Neuronal stem cell (in vitro differentiated cells): ENCODE measurements around the gene BICD1.

Source experiments
- DNase-seq: peaks from one replicate; pipeline ENCODE4 v3.0.0-alpha.2; 2013; ENCODE audit warnings: low spot score
- H2AFZ ChIP-seq: one replicate; pipeline ENCODE4 v1.6.1; 2013; ENCODE audit warnings: mild to moderate bottlenecking, low read length, inconsistent platforms
- H2AK5ac ChIP-seq: 2 replicates; pipeline ENCODE4 v1.6.1; 2013; ENCODE audit warnings: low read depth, mild to moderate bottlenecking, inconsistent platforms, low read length, moderate library complexity, mixed read lengths
- H2BK120ac ChIP-seq: 2 replicates; pipeline ENCODE4 v1.6.1; 2013; ENCODE audit warnings: low read depth, mild to moderate bottlenecking, inconsistent platforms, low read length, moderate library complexity, mixed read lengths
- H2BK12ac ChIP-seq: one replicate; pipeline ENCODE4 v1.6.1; 2013; ENCODE audit warnings: low read length, inconsistent platforms
- H2BK15ac ChIP-seq: 2 replicates; pipeline ENCODE4 v1.6.1; 2013; ENCODE audit warnings: mild to moderate bottlenecking, low read length, inconsistent platforms, mixed read lengths
- H2BK5ac ChIP-seq: one replicate; pipeline ENCODE4 v1.6.1; 2013; ENCODE audit warnings: inconsistent platforms, mild to moderate bottlenecking, low read length, moderate library complexity
- H3K14ac ChIP-seq: one replicate; pipeline ENCODE4 v1.6.1; 2013; ENCODE audit warnings: low read length, inconsistent platforms
- H3K18ac ChIP-seq: 2 replicates; pipeline ENCODE4 v1.6.1; 2013; ENCODE audit warnings: low read length, inconsistent platforms
- H3K23ac ChIP-seq: 2 replicates; pipeline ENCODE4 v1.6.1; 2013; ENCODE audit warnings: low read depth, mild to moderate bottlenecking, mixed read lengths, low read length, inconsistent platforms; ENCODE audit not compliant: poor library complexity
- H3K27ac ChIP-seq: replicated peaks from 3 replicates; pipeline ENCODE4 v1.5.1; 2013; ENCODE audit warnings: low read length, inconsistent platforms
- H3K27me3 ChIP-seq, 3 experiments: 2 replicates each; pipeline ENCODE4 v1.6.1; 2013; ENCODE audit warnings: low read length in 3 of 3, mild to moderate bottlenecking in 2 of 3, inconsistent platforms in 1 of 3, low read depth in 1 of 3, mixed read lengths in 1 of 3, moderate library complexity in 1 of 3; ENCODE audit not compliant: control insufficient read depth in 3 of 3, insufficient read depth in 3 of 3
- H3K36me3 ChIP-seq, 2 donors: replicated peaks in 1 of 2; 2 replicates each; pipeline ENCODE4 v1.6.1; 2013; ENCODE audit warnings: low read length in 2 of 2; ENCODE audit not compliant: control insufficient read depth in 2 of 2, insufficient read depth in 2 of 2
- H3K4ac ChIP-seq: 2 replicates; pipeline ENCODE4 v1.6.1; 2013; ENCODE audit warnings: inconsistent platforms, mild to moderate bottlenecking, low read length, moderate library complexity
- H3K4me1 ChIP-seq, 2 donors: 1 replicate in 1 of 2; 2 replicates in 1 of 2; pipeline ENCODE4 v1.6.1; 2013; ENCODE audit warnings: low read length in 2 of 2, low read depth in 1 of 2; ENCODE audit not compliant: control insufficient read depth in 2 of 2, insufficient read depth in 1 of 2
- H3K4me2 ChIP-seq: one replicate; pipeline ENCODE4 v1.6.1; 2013; ENCODE audit warnings: mild to moderate bottlenecking, low read length, inconsistent platforms; ENCODE audit not compliant: insufficient read depth, poor library complexity, severe bottlenecking
- H3K4me3 ChIP-seq, 2 donors: 2 replicates each; pipeline ENCODE4 v1.5.1; 2013; ENCODE audit warnings: low read length in 2 of 2, mild to moderate bottlenecking in 2 of 2, inconsistent platforms in 1 of 2, moderate library complexity in 1 of 2
- H3K79me1 ChIP-seq: one replicate; pipeline ENCODE4 v1.6.1; 2013; ENCODE audit warnings: low read depth, mild to moderate bottlenecking, inconsistent platforms, low read length, moderate library complexity
- H3K9ac ChIP-seq: one replicate; pipeline ENCODE4 v1.6.1; 2013; ENCODE audit warnings: mild to moderate bottlenecking, low read depth, low read length, inconsistent platforms; ENCODE audit not compliant: poor library complexity
- H3K9me3 ChIP-seq, 2 donors: replicated peaks in 1 of 2; 2 replicates each; pipeline versions ENCODE3 to v1.6.1; 2013; ENCODE audit warnings: low read length in 2 of 2, mild to moderate bottlenecking in 2 of 2, inconsistent platforms in 1 of 2, low read depth in 1 of 2, mixed read lengths in 1 of 2, moderate library complexity in 1 of 2; ENCODE audit not compliant: control insufficient read depth in 2 of 2, insufficient read depth in 1 of 2
- H4K8ac ChIP-seq: one replicate; pipeline ENCODE4 v1.6.1; 2013; ENCODE audit warnings: low read depth, mild to moderate bottlenecking, inconsistent platforms, low read length, moderate library complexity
- H4K91ac ChIP-seq: one replicate; pipeline ENCODE4 v1.6.1; 2013; ENCODE audit warnings: low read length, low read depth, mild to moderate bottlenecking, inconsistent platforms; ENCODE audit not compliant: poor library complexity
- WGBS, 2 donors: extraction: QIAGEN DNeasy Blood & Tissue Kit; methylation state at CpG; one replicate each; pipeline ENCODE4 v1.1.7; 2013; ENCODE audit warnings: missing lambda C conversion rate in 2 of 2, mixed read lengths in 1 of 2; ENCODE audit not compliant: insufficient read length in 2 of 2, insufficient replicate concordance in 1 of 2; ENCODE audit errors: extremely low coverage in 2 of 2; 5-methylcytosine and 5-hydroxymethylcytosine counted together

The BICD1 gene

DNA sequence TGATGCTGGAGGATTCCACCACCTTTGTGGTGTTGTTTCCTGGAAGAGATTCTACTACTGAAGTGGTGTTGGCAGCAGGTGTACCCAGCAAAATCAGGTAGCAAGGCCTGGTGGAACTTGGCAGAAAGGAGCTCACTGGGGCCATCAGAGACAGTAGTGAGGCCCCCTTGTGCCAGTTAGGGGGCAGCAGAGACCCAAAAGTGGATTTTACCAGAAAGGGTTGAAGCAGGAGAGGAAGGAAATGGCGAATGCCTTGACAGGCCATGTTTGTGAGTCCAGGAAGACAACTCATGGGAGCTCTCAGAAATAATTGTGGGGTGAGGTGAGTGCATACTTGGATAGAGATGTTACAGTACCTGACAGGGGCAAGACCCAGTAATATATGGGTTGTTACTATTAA is 155.0 kb downstream of the BICD1 start:
- no peak overlapping the region for H2AK5ac ChIP-seq
- no peak overlapping the region for H2AFZ ChIP-seq
- no peaks in the 10 kb centered on the region for H3K9me3 ChIP-seq
- no peak overlapping the region for H3K14ac ChIP-seq
- no peak overlapping the region for H3K9ac ChIP-seq
- H2BK5ac ChIP-seq: no peak overlapping the region
- no peak overlapping the region for H3K4me2 ChIP-seq
- no peaks in the 10 kb centered on the region for H3K27me3 ChIP-seq
- no peak overlapping the region for H3K18ac ChIP-seq
- no peak overlapping the region for H4K8ac ChIP-seq
- no peak overlapping the region for H2BK12ac ChIP-seq
- H2BK15ac ChIP-seq: no peak overlapping the region
- no peaks in the 10 kb centered on the region for H3K79me1 ChIP-seq
- H4K91ac ChIP-seq: no peak overlapping the region
- no peak overlapping the region for H3K27ac ChIP-seq
- DNase-seq: no peak
- no peak overlapping the region for H3K4ac ChIP-seq
- H3K4me3 ChIP-seq: no peak overlapping the region
- WGBS, 2 donors: no CpG with 5 or more reads among the region's 1 CpG
- no peaks in the 10 kb centered on the region for H3K4me1 ChIP-seq
- H2BK120ac ChIP-seq: no peak overlapping the region
- no peak overlapping the region for H3K23ac ChIP-seq
- H3K36me3 ChIP-seq: no peaks in the 10 kb centered on the region

DNA sequence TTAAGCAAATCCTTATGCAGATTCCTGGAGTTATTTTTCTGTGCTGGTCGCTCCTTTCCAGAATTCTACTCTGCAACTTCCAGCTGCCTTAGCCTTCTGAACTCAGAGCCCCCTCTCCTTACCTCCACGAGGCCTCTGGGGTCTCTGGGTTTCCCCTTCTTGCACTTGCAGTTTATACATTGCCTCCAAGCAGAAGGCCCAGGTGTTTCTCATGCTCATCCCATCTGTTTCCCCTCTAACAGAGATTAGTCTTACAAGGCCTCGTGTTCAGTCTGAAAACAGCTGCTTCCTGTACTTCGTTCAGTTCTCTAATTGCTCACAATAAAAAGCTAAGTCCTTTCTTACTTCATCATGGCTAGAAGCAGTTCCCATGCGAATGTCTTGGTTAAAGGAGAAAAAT is 158.3 kb downstream of the BICD1 start:
- Histone ChIP-seq H3K18ac (no peak overlapping the region), H4K8ac (no peak overlapping the region), H3K27ac (no peak overlapping the region), H2AK5ac (no peak overlapping the region), H3K4me1 (no peaks in the 10 kb centered on the region), H3K9ac (no peak overlapping the region), H3K79me1 (no peaks in the 10 kb centered on the region), H3K4me2 (no peak overlapping the region), H3K4ac (no peak overlapping the region), H3K27me3 (no peaks in the 10 kb centered on the region), H2BK15ac (no peak overlapping the region), H3K36me3 (no peaks in the 10 kb centered on the region), H3K23ac (no peak overlapping the region), H3K4me3 (no peak overlapping the region), H3K9me3 (no peaks in the 10 kb centered on the region), H4K91ac (no peak overlapping the region), H2AFZ (no peak overlapping the region), H2BK12ac (no peak overlapping the region), H3K14ac (no peak overlapping the region), H2BK5ac (no peak overlapping the region), H2BK120ac (no peak overlapping the region)
- DNase-seq: no peak
- no CpG with 5 or more reads among the region's 5 CpGs for WGBS, 2 donors

DNA sequence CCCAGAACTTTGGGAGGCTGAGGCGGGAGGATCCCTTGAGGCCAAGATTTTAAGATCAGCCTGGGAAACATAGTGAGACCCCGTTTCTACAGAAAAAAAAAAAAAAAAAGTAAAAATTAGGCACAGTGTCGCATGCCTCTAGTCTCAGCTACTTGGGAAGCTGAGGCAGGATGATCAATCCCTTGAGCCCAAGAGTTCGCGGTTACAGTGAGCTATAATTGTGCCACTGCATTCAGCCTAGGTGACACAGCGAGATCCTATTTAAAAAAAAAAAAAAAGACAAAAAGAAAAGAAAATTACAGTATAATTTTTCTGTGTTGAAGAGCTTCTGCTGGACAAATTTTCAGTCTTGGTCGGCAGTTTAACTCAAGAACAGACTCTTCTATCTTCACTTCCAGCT is 158.8 kb downstream of the BICD1 start:
- no peak for DNase-seq
- H3K27ac ChIP-seq: no peak overlapping the region
- H3K4me2 ChIP-seq: no peak overlapping the region
- H3K79me1 ChIP-seq: no peaks in the 10 kb centered on the region
- H2BK5ac ChIP-seq: no peak overlapping the region
- H2AFZ ChIP-seq: no peak overlapping the region
- no peak overlapping the region for H2BK120ac ChIP-seq
- no peaks in the 10 kb centered on the region for H3K4me1 ChIP-seq
- H3K27me3 ChIP-seq: no peaks in the 10 kb centered on the region
- no peak overlapping the region for H4K8ac ChIP-seq
- H3K4me3 ChIP-seq: no peak overlapping the region
- H2BK15ac ChIP-seq: no peak overlapping the region
- H3K23ac ChIP-seq: no peak overlapping the region
- H3K9me3 ChIP-seq: no peaks in the 10 kb centered on the region
- WGBS, 2 donors: no CpG with 5 or more reads among the region's 7 CpGs
- H3K36me3 ChIP-seq: no peaks in the 10 kb centered on the region
- H3K18ac ChIP-seq: no peak overlapping the region
- H3K14ac ChIP-seq: no peak overlapping the region
- no peak overlapping the region for H4K91ac ChIP-seq
- no peak overlapping the region for H3K9ac ChIP-seq
- no peak overlapping the region for H2AK5ac ChIP-seq
- no peak overlapping the region for H2BK12ac ChIP-seq
- no peak overlapping the region for H3K4ac ChIP-seq

- H3K36me3 ChIP-seq: no peaks in the 10 kb centered on the region
- peaks cover 2 to 4% of the 10 kb centered on the region in 2 donors for H3K4me1 ChIP-seq
- H3K4me2 ChIP-seq: no peak overlapping the region
- no peak overlapping the region for H4K8ac ChIP-seq
- H3K4me3 ChIP-seq: no peak overlapping the region
- H3K23ac ChIP-seq: no peak overlapping the region
- H3K9me3 ChIP-seq: no peaks in the 10 kb centered on the region
- H3K27ac ChIP-seq: no peak overlapping the region
- H4K91ac ChIP-seq: no peak overlapping the region
- no peak overlapping the region for H2AFZ ChIP-seq
- no peak overlapping the region for H2BK15ac ChIP-seq
- no peak overlapping the region for H2BK12ac ChIP-seq
- no peak for DNase-seq
- H2AK5ac ChIP-seq: no peak overlapping the region
- H2BK5ac ChIP-seq: no peak overlapping the region
- WGBS, 2 donors: no CpG with 5 or more reads among the region's 3 CpGs
- H3K79me1 ChIP-seq: no peaks in the 10 kb centered on the region
- H2BK120ac ChIP-seq: no peak overlapping the region
- no peak overlapping the region for H3K14ac ChIP-seq
- no peak overlapping the region for H3K4ac ChIP-seq
- no peaks in the 10 kb centered on the region for H3K27me3 ChIP-seq
- no peak overlapping the region for H3K9ac ChIP-seq
- H3K18ac ChIP-seq: no peak overlapping the region
Observed at GRCh38 chr12:32265951-32266350, 159.3 kb downstream of the BICD1 start.
